Epithelial cell of alveolus of lung (primary cell): Measurements from ENCODE around the gene CTSG. TPM values are rescaled to one million over a fixed set of nuclear protein-coding genes. Genes with fewer than 3 reads are reported as not detected.

ENCODE experiments used
- total RNA-seq: library from RNA; depleted of rRNA; stranded (reverse); fragments of >200 nt; gene quantifications from 2 replicates; pipeline ENCODE4 v1.2.1, GENCODE V29; 2015

CTSG gene
- total RNA-seq = not detected in 2 replicates

GRCh38 chr14:24576182-24576581 lies at the start of gene CTSG:
CTSG (minus strand) TSS chr14:24576250; CDS start chr14:24576223, 27 bp downstream.

DNA sequence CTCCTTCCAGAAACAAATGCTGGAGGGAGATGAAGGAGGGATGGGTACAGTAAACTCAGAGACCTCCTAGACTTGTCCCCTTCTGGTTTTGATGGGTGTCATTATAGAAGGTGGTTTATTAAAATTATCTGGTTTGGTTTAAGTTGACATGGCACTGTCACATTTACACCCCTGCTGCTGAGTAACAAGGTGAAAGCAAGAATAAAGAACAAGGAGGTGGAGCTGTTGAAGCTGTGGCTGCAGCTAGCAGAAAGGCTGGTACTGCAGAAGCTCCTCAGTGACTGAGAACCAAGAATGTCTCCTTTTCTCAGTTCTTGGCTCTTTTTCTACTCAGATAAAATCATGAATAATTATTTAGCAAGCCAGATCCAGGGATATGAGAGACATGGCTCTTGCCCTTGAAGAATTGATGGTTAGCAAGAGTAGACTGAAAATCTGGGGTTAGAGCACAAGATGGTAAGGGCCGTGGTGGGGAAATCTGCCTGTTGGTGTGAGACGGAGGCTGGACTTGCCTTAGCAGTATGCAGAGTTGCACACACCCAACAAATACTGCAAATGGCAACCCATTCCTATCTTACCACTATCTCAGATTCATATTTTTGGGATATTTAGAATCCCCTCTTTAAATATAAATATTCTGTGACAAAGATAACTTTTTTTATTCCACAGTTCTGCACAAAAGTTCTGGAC lies 33.8 kb upstream of the CTSG start, which contains the start of gene GZMH:
Gene GZMH (minus strand): TSS at position 31 of the 690 bp plus-strand sequence. CDS start 72 bp downstream, outside the sequence.

Other genes starting within 250 kb of the CTSG start
- gene ADCY4, start 241.2 kb downstream of the CTSG start, total RNA-seq = 0.39 and 0.88 TPM in 2 replicates
- gene RIPK3, start 236.3 kb downstream of the CTSG start, total RNA-seq = 0.65 TPM in 1 of 2 replicates, not detected in the other
- 36.1 and 111 TPM in 2 replicates for gene NFATC4, start 208.1 kb downstream of the CTSG start, total RNA-seq
- 9.7 and 33.2 TPM in 2 replicates for gene NYNRIN, start 177.2 kb downstream of the CTSG start, total RNA-seq
- 1.6 and 5.3 TPM in 2 replicates for gene CBLN3, start 146.6 kb downstream of the CTSG start, total RNA-seq
- 33.4 TPM in 2 replicates for gene KHNYN, start 146.3 kb downstream of the CTSG start, total RNA-seq
- 17.5 and 25.7 TPM in 2 replicates for gene SDR39U1, start 133.5 kb downstream of the CTSG start, total RNA-seq
- gene CMA1, start 68.0 kb downstream of the CTSG start, total RNA-seq = not detected in 2 replicates
- gene GZMH, start 33.4 kb upstream of the CTSG start, total RNA-seq = not detected in 2 replicates
- not detected in 2 replicates for gene GZMB, start 57.9 kb upstream of the CTSG start, total RNA-seq